ENCODE measurements around the gene RGS6.

DNA sequence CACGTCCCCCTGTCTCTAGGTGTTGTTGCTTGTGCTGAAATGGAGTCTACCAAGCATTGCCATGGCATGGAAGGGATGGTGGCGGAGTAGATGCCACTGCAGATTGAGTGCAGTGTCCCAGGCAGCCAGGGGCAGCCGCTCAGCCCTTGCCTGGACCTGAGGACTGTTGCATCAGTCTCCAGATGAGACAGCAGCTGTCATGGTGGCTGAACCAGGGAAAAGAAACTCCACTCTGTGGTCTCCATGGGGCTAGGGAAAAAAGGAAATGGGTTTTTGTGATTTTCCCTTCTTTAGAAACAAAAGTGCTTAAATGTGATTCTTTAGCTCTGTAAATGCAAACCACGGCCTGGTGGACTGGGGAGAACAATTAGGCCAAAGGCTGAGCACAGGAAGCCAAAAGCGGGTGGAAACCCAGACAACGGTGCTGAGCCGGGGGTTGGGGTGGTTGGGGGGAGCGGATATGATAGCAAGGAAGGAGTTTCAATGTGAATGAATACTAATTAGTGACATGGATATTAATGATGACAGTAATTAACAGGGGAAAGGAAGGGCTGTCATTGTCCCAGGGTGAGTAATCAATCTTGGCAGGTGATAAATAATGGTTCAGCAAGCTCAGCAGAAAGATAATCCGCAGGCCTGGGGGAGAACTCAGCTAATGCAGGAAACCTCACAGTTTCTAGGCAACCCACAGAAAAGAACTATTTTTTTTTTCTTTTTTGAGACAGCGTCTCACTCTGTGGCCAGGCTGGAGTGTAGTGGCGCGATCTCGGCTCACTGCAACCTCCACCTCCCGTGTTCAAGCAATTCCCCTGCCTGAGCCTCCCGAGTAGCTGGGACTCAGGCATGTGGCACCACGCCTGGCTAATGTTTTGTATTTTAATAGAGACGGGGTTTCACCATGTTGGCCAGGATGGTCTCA lies 519.1 kb downstream of the RGS6 start:
- TF ChIP-seq, protein P1, sequence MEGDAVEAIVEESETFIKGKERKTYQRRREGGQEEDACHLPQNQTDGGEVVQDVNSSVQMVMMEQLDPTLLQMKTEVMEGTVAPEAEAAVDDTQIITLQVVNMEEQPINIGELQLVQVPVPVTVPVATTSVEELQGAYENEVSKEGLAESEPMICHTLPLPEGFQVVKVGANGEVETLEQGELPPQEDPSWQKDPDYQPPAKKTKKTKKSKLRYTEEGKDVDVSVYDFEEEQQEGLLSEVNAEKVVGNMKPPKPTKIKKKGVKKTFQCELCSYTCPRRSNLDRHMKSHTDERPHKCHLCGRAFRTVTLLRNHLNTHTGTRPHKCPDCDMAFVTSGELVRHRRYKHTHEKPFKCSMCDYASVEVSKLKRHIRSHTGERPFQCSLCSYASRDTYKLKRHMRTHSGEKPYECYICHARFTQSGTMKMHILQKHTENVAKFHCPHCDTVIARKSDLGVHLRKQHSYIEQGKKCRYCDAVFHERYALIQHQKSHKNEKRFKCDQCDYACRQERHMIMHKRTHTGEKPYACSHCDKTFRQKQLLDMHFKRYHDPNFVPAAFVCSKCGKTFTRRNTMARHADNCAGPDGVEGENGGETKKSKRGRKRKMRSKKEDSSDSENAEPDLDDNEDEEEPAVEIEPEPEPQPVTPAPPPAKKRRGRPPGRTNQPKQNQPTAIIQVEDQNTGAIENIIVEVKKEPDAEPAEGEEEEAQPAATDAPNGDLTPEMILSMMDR (IDR thresholded peaks at IDR 0.05): no peak
- TF ChIP-seq POLR2A (IDR thresholded peaks at IDR 0.05): no peak
- TF ChIP-seq POLR2AphosphoS5 (IDR thresholded peaks at IDR 0.05): no peak
